ENCODE data around the gene LONP2. TPM values are rescaled to one million over a fixed set of nuclear protein-coding genes. Genes with fewer than 3 reads are reported as not detected.

Gene LONP2
- total RNA-seq, 1 experiment from 2014 or later = 48.5 TPM

DNA sequence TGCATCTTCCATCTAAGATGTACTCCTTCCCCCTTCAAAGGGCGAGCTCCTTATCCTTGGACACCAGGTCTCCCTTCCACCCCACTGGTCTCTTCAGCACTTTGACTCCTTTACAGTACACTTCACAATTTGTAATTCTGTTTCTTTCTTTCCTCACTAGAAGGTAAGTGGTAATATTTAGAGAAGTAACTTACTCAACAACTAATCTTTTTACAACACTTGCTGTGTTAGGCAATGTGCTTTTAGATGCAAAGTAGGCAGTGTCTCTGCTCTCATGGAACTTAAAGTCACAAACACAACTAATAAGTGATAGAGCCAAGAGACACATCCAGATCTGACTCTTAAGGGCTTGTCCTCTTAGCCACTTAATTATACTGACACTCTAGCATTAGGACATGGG is 134.7 kb downstream of the LONP2 start:
- Histone ChIP-seq H3K4me3 (no peak overlapping the region), H3K36me3 (peaks cover 6% of the 10 kb centered on the region; the same call in 1 of the 2 replicates), H3K27ac (no peak overlapping the region), H3K9me3 (replicated peaks) (no peaks in the 10 kb centered on the region), H3K4me1 (replicated peaks) (peaks cover 19% of the 10 kb centered on the region), H3K27me3 (replicated peaks) (no peaks in the 10 kb centered on the region)
- no peak for DNase-seq (ENCODE audit: low read depth in 1 of 2, low spot score in 2 of 2)

DNA sequence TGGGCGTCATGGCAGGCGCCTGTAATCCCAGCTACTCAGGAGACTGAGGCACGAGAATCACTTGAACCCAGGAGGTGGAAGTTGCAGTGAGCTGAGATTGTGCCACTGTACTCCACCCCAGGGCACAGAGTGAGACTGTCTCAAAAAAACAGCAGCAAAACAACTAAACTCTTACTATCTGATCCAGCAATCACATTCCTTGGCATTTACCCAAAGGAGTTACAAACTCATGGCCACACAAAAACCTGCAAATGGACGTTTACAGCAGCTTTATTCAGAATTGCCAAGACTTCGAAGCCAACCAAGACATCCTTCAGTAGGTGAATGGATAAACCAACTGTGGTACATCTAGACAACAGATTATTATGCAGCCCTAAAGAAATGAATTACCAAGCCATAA is 137.1 kb downstream of the LONP2 start:
- Histone ChIP-seq H3K4me3 (no peak overlapping the region), H3K36me3 (peaks cover 14% of the 10 kb centered on the region), H3K27ac (no peak overlapping the region), H3K4me1 (replicated peaks) (peaks cover 19% of the 10 kb centered on the region), H3K27me3 (replicated peaks) (no peaks in the 10 kb centered on the region), H3K9me3 (replicated peaks) (peaks cover 5% of the 10 kb centered on the region; the same call in 1 of the 2 replicates)
- no peak for DNase-seq (ENCODE audit: low read depth in 1 of 2, low spot score in 2 of 2)

DNA sequence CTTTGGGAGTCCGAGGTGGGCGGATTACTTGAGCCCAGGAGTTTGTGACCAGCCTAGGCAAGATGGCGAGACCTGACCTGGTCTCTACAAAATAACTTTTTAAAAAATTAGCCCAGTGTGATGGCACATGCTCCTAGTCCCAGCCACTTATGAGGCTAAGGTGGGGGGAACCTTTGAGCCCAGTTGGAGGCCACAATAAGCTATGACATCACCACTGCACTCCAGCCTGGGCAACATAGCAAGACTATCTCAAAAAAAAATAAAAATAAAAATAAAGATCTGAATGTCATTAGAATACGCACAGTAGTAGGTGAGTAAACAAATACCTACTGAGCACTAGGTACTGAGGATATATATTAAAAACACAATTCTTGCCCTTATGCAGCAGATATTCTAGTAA is 138.0 kb downstream of the LONP2 start:
- no peak for DNase-seq (ENCODE audit: low read depth in 1 of 2, low spot score in 2 of 2)
- Histone ChIP-seq H3K36me3 (peaks cover 14% of the 10 kb centered on the region), H3K27ac (no peak overlapping the region), H3K27me3 (replicated peaks) (no peaks in the 10 kb centered on the region), H3K4me3 (no peak overlapping the region), H3K4me1 (replicated peaks) (peaks cover 20% of the 10 kb centered on the region), H3K9me3 (replicated peaks) (peaks cover 5% of the 10 kb centered on the region; the same call in 1 of the 2 replicates)

DNA sequence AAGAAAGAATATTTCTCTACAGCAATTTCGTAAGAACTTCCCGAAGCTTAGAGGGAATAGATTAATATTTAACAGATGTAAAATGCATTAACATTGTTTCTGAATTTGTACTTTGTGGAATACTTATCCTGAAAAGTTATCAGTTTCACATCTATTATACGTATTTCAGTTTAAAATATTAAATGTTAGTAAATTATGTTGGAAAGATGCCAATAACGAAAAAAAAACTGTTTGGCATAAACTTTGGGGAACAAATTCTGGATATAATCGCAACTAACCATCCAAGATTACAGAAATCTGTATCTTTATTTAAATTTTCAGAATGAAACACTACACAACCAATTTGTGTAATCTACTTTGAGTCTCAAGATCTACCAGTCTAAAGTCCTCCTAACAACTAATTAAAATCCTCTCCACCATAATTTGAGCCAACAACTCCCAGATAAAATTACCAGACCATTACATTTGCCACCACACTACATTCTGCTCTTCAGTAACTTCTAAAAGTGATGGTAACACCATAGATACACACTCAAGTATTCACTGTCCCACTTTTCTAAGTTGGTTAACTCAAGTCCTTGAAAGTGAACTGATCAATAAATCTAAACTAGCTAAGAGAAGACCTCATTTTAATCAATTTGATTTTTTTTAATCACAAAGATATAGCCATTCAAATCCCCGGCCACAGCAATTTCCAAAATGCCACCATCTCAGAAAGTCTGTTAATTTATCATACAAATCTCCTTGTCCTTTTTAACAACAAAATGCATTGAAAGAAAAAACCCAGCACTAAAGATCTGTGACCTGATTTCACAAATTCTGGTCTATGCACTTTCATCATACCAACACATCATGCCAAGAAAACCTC is 139.1 kb downstream of the LONP2 start:
- peaks cover 5% of the 10 kb centered on the region; the same call in 1 of the 2 replicates for H3K9me3 ChIP-seq (replicated peaks)
- peak in 1 of 2 experiments; percentile 8 for DNase-seq (ENCODE audit: low read depth in 1 of 2, low spot score in 2 of 2)
- peak overlapping the region; percentile 100 for H3K4me3 ChIP-seq
- peaks cover 14% of the 10 kb centered on the region for H3K36me3 ChIP-seq
- H3K27ac ChIP-seq = no peak overlapping the region
- H3K4me1 ChIP-seq (replicated peaks) = peaks cover 20% of the 10 kb centered on the region
- no peaks in the 10 kb centered on the region for H3K27me3 ChIP-seq (replicated peaks)

- Histone ChIP-seq H3K36me3 (peaks cover 14% of the 10 kb centered on the region), H3K27ac (peak overlapping the region; percentile 44), H3K9me3 (replicated peaks) (peaks cover 5% of the 10 kb centered on the region; the same call in 1 of the 2 replicates), H3K4me1 (replicated peaks) (peaks cover 20% of the 10 kb centered on the region), H3K4me3 (peak overlapping the region; percentile 100), H3K27me3 (replicated peaks) (no peaks in the 10 kb centered on the region)
- DNase-seq (ENCODE audit: low read depth in 1 of 2, low spot score in 2 of 2) = peak in 1 of 2 experiments; percentile 53
Measured at GRCh38 chr16:48383877-48384519, 139.9 kb downstream of the LONP2 start.

- Histone ChIP-seq H3K9me3 (replicated peaks) (peaks cover 5% of the 10 kb centered on the region; the same call in 1 of the 2 replicates), H3K36me3 (peaks cover 14% of the 10 kb centered on the region), H3K27ac (peak overlapping the region; percentile 100), H3K4me3 (peak overlapping the region; percentile 100), H3K4me1 (replicated peaks) (peaks cover 20% of the 10 kb centered on the region), H3K27me3 (replicated peaks) (no peaks in the 10 kb centered on the region)
- DNase-seq (ENCODE audit: low read depth in 1 of 2, low spot score in 2 of 2) = peak in 1 of 2 experiments; percentile 57
Measured at GRCh38 chr16:48384520-48385252, 140.6 kb downstream of the LONP2 start.

GRCh38 chr16:48385253-48386150 is 141.4 kb downstream of the LONP2 start, which contains the start of gene SIAH1:
TSS of gene SIAH1 (minus strand) at chr16:48385413. CDS start at chr16:48362428, 22,985 bp downstream.
- H3K27me3 ChIP-seq (replicated peaks) = no peaks in the 10 kb centered on the region
- H3K9me3 ChIP-seq (replicated peaks) = peaks cover 5% of the 10 kb centered on the region; the same call in 1 of the 2 replicates
- H3K36me3 ChIP-seq = peaks cover 14% of the 10 kb centered on the region
- peaks cover 20% of the 10 kb centered on the region for H3K4me1 ChIP-seq (replicated peaks)
- H3K27ac ChIP-seq = peak within 1 kb of the TSS; percentile 100
- H3K4me3 ChIP-seq = peak within 1 kb of the TSS; percentile 100
- peak; percentile 76 to 87 for DNase-seq (ENCODE audit: low read depth in 1 of 2, low spot score in 2 of 2)

- Histone ChIP-seq H3K4me1 (replicated peaks) (peaks cover 15% of the 10 kb centered on the region; the same call in 1 of the 2 replicates), H3K36me3 (peaks cover 9% of the 10 kb centered on the region), H3K4me3 (no peak overlapping the region), H3K27ac (no peak overlapping the region), H3K27me3 (replicated peaks) (no peaks in the 10 kb centered on the region), H3K9me3 (replicated peaks) (peaks cover 5% of the 10 kb centered on the region; the same call in 1 of the 2 replicates)
- DNase-seq (ENCODE audit: low read depth in 1 of 2, low spot score in 2 of 2) = no peak
Measured at GRCh38 chr16:48386559-48387312, 142.6 kb downstream of the LONP2 start.

GRCh38 chr16:48392407-48392806 is 148.3 kb downstream of the LONP2 start:
- no peak overlapping the region for H3K4me3 ChIP-seq
- H3K36me3 ChIP-seq = no peaks in the 10 kb centered on the region
- H3K9me3 ChIP-seq (replicated peaks) = no peaks in the 10 kb centered on the region
- no peak overlapping the region for H3K27ac ChIP-seq
- no peaks in the 10 kb centered on the region for H3K27me3 ChIP-seq (replicated peaks)
- no peaks in the 10 kb centered on the region for H3K4me1 ChIP-seq (replicated peaks)
- DNase-seq (ENCODE audit: low read depth in 1 of 2, low spot score in 2 of 2) = no peak

DNA sequence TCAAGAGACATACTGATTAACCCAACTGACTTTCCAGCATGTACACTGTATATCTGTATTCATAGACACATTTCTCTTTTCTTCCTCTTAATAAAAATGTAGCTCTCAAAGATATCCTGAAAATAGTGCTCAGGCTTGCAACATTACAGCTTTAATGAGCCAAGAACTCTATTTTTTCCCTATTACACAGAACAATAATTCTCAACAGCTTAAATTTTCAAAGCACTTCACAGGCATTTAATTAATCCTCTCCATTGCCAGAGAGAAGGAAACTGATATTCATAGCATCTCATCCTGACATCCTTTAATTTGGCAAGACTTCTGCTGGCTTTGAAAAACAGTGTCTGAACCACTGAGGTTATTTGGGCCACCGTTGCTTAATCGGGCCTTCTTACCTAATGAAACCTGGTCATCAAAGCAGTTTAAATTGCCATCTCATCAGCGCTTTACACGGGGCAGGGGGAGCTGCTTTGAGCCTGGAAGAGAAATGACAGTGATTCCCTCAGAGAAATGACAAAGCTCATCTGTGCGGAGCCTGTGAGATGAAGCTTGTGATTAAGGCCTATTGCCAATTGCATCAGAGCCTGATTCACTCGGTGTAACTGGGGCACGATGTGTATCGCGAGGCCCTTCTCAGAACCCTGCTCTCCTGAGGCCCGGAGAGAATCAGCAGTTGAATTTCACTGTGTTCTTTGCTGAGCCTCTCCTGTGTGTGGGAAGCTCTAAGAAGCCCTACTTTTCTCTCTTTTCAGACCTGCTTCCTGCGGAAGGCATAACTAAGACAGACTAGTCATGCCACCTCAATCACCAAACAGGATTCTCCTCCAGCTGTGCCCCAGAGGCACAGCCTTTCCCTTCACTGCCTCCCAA is 149.6 kb downstream of the LONP2 start:
- Histone ChIP-seq H3K4me3 (no peak overlapping the region), H3K4me1 (replicated peaks) (no peaks in the 10 kb centered on the region), H3K36me3 (no peaks in the 10 kb centered on the region), H3K27ac (no peak overlapping the region), H3K9me3 (replicated peaks) (no peaks in the 10 kb centered on the region), H3K27me3 (replicated peaks) (no peaks in the 10 kb centered on the region)
- no peak for DNase-seq (ENCODE audit: low read depth in 1 of 2, low spot score in 2 of 2)

DNA sequence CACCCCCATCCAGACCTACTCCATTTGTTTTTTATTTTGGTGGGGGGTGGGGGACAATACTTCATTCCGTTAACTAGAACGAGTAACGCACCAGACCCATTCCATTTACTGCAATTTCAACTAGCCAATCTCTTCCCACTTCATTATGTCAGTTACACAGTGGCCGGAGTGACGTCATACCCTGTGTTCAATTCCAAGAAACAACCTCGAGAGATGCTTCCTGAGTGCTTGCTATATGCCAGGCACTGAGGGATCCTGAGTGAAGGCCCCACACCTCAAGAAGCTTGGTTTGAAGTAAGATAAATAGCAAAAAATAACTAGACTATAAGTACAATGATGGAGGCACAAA is 150.2 kb downstream of the LONP2 start:
- no peak for DNase-seq (ENCODE audit: low read depth in 1 of 2, low spot score in 2 of 2)
- no peaks in the 10 kb centered on the region for H3K9me3 ChIP-seq (replicated peaks)
- no peak overlapping the region for H3K4me3 ChIP-seq
- H3K27ac ChIP-seq = no peak overlapping the region
- no peaks in the 10 kb centered on the region for H3K27me3 ChIP-seq (replicated peaks)
- H3K36me3 ChIP-seq = no peaks in the 10 kb centered on the region
- no peaks in the 10 kb centered on the region for H3K4me1 ChIP-seq (replicated peaks)

Data from SJSA1 (cell line).